Natural killer cell (primary cell): ENCODE data around the gene PRMT7. TPM values are rescaled to one million over a fixed set of nuclear protein-coding genes. Genes with fewer than 3 reads are reported as not detected.

Experiments used
- ATAC-seq, 3 donors: fragments of 150-1000 bp in 2 of 3; fragments of 200-7000 bp in 1 of 3; cut with Tn5 transposase; 1 replicate in 1 of 3; 2 replicates in 2 of 3; pipeline ENCODE4 v1.10.0; 2021; ENCODE audit warnings: mild to moderate bottlenecking in 2 of 3, moderate library complexity in 2 of 3
- DNase-seq, 2 donors: peaks; one replicate each; pipeline versions ENCODE4 v3.0.0 to v3.0.0-alpha.2; 2013 to 2021; ENCODE audit warnings: mixed read lengths in 1 of 2
- H3K27ac ChIP-seq: one replicate; pipeline ENCODE4 v1.5.1; 2013; ENCODE audit warnings: mild to moderate bottlenecking, low read length
- H3K27me3 ChIP-seq: one replicate; pipeline ENCODE4 v1.6.1; 2013; ENCODE audit warnings: low read length; ENCODE audit not compliant: control insufficient read depth, insufficient read depth
- H3K36me3 ChIP-seq: one replicate; pipeline ENCODE4 v1.6.1; 2013; ENCODE audit warnings: low read length; ENCODE audit not compliant: control insufficient read depth, insufficient read depth
- H3K4me1 ChIP-seq: one replicate; pipeline ENCODE4 v1.6.1; 2013; ENCODE audit warnings: low read length; ENCODE audit not compliant: control insufficient read depth, insufficient read depth
- H3K4me3 ChIP-seq: one replicate; pipeline ENCODE4 v1.5.1; 2013; ENCODE audit warnings: low read length
- H3K9me3 ChIP-seq: one replicate; pipeline ENCODE4 v1.6.1; 2013; ENCODE audit warnings: low read length; ENCODE audit not compliant: control insufficient read depth, insufficient read depth
- H3K27ac Mint-ChIP-seq, 2 donors: one replicate each; pipeline ENCODE4 v1.8.0; 2022; ENCODE audit warnings: mild to moderate bottlenecking in 2 of 2, mixed read lengths in 2 of 2, moderate library complexity in 1 of 2
- H3K27me3 Mint-ChIP-seq, 2 donors: one replicate each; pipeline ENCODE4 v1.8.0; 2022; ENCODE audit warnings: low read depth in 2 of 2, mixed read lengths in 2 of 2
- H3K36me3 Mint-ChIP-seq: one replicate; pipeline ENCODE4 v1.8.0; 2022; ENCODE audit warnings: mixed read lengths
- H3K4me1 Mint-ChIP-seq, 2 donors: one replicate each; pipeline ENCODE4 v1.8.0; 2022; ENCODE audit warnings: mixed read lengths in 2 of 2
- H3K4me3 Mint-ChIP-seq: one replicate; pipeline ENCODE4 v1.8.0; 2022; ENCODE audit warnings: mild to moderate bottlenecking, moderate library complexity, mixed read lengths
- H3K9me3 Mint-ChIP-seq, 2 donors: one replicate each; pipeline ENCODE4 v1.8.0; 2022; ENCODE audit warnings: mixed read lengths in 2 of 2
- CTCF ChIP-seq: fragments of 200-600 bp; IDR thresholded peaks from one replicate; pipeline ENCODE4 v1.8.0; 2022; ENCODE audit warnings: antibody characterized with exemption
- WGBS: methylation state at CpG from one replicate; pipeline ENCODE4 v1.1.7; 2013; ENCODE audit warnings: missing lambda C conversion rate; ENCODE audit not compliant: insufficient coverage; 5-methylcytosine and 5-hydroxymethylcytosine counted together
- intact Hi-C: fragments of 100-400 bp; cut with micrococcal nuclease; formaldehyde crosslinking; loops from one replicate; pipeline ENCODE4 v1.14.2; 2022
- total RNA-seq, 4 donors: library from RNA; stranded (reverse); fragments of 120-200 nt in 1 of 4; gene quantifications; one replicate each; pipeline versions ENCODE4 v1.2.3 to v1.2.4, GENCODE V29; 2013 to 2022

PRMT7 gene
- total RNA-seq, 3 donors from 2014 or later (not counting 1 experiment from before 2014, with no cell fraction given), result 60.7 to 84.7 (median 68.2) TPM

GRCh38 chr16:68387301-68387700, 76.5 kb downstream of the PRMT7 start:
- no peak overlapping the region for H3K27ac ChIP-seq

GRCh38 chr16:68388124-68388523, 77.3 kb downstream of the PRMT7 start:
- DNase-seq (no peak), ATAC-seq (no peak)
- 91% methylated on average over 3 of the region's 3 CpGs for WGBS
- Mint-ChIP-seq H3K9me3 (no peaks in the 10 kb centered on the region), H3K27me3 (no peaks in the 10 kb centered on the region), H3K4me3 (no peak overlapping the region), H3K36me3 (no peaks in the 10 kb centered on the region), H3K4me1 (no peaks in the 10 kb centered on the region), H3K27ac (no peak overlapping the region)
- TF ChIP-seq CTCF, result no peak
- H3K4me1 ChIP-seq, result peaks cover 3% of the 10 kb centered on the region
- no peaks in the 10 kb centered on the region for H3K27me3 ChIP-seq
- H3K36me3 ChIP-seq, result no peaks in the 10 kb centered on the region
- intact Hi-C loops, result no loop called here
- no peaks in the 10 kb centered on the region for H3K9me3 ChIP-seq
- H3K4me3 ChIP-seq, result no peak overlapping the region
- no peak overlapping the region for H3K27ac ChIP-seq

More at GRCh38 chr16:68387301-68387700, 76.5 kb downstream of the PRMT7 start:
- WGBS, result 93% methylated on average over 9 of the region's 9 CpGs
- H3K9me3 ChIP-seq, result no peaks in the 10 kb centered on the region
- no peaks in the 10 kb centered on the region for H3K36me3 ChIP-seq
- TF ChIP-seq CTCF, result no peak
- Mint-ChIP-seq H3K4me1 (peaks cover 0 to 1% of the 10 kb centered on the region in 2 donors), H3K4me3 (no peak overlapping the region), H3K9me3 (no peaks in the 10 kb centered on the region), H3K36me3 (no peaks in the 10 kb centered on the region), H3K27ac (no peak overlapping the region), H3K27me3 (no peaks in the 10 kb centered on the region)
- H3K4me1 ChIP-seq, result peaks cover 7% of the 10 kb centered on the region
- no peak for DNase-seq
- H3K27me3 ChIP-seq, result no peaks in the 10 kb centered on the region
- no peak for ATAC-seq
- no peak overlapping the region for H3K4me3 ChIP-seq
- intact Hi-C loops, result loop anchor here (2.0 kb wide), 1 partner anchor 16 kb away; no protein-coding TSS in a partner anchor

- WGBS, result 91% methylated on average over 8 of the region's 8 CpGs
- H3K27ac Mint-ChIP-seq, result no peak overlapping the region
Measured at GRCh38 chr16:68389006-68389405, 78.2 kb downstream of the PRMT7 start.

More at GRCh38 chr16:68389006-68389405, 78.2 kb downstream of the PRMT7 start:
- H3K27ac ChIP-seq, result no peak overlapping the region
- H3K36me3 ChIP-seq, result no peaks in the 10 kb centered on the region
- H3K36me3 Mint-ChIP-seq, result no peaks in the 10 kb centered on the region
- peaks cover 3% of the 10 kb centered on the region for H3K4me1 ChIP-seq
- no peaks in the 10 kb centered on the region for H3K9me3 Mint-ChIP-seq
- no peak overlapping the region for H3K4me3 Mint-ChIP-seq
- intact Hi-C loops, result loop anchor here (1.0 kb wide), 1 partner anchor 26 kb away; no protein-coding TSS in a partner anchor
- H3K4me3 ChIP-seq, result no peak overlapping the region
- no peak for DNase-seq
- H3K9me3 ChIP-seq, result no peaks in the 10 kb centered on the region
- H3K27me3 ChIP-seq, result no peaks in the 10 kb centered on the region
- no peaks in the 10 kb centered on the region for H3K27me3 Mint-ChIP-seq
- no peak for TF ChIP-seq CTCF
- no peak for ATAC-seq
- H3K4me1 Mint-ChIP-seq, result no peaks in the 10 kb centered on the region
